GM23338 (cell line): Measurements from ENCODE around the gene RNF225. TPM values are rescaled to one million over a fixed set of nuclear protein-coding genes. Genes with fewer than 3 reads are reported as not detected.
A peak's percentile ranks its signal among the peaks of the same experiment; 100 is the strongest.

Experiments used
- ATAC-seq: fragments of 200-7000 bp; cut with Tn5 transposase; 3 replicates; pipeline ENCODE4 v1.9.1; 2020
- DNase-seq: peaks from one replicate; pipeline ENCODE4 v3.0.0-alpha.2; 2015; ENCODE audit warnings: low spot score
- H2AFZ ChIP-seq: fragments of 200-600 bp; sonication (generic); 2 replicates; pipeline ENCODE4 v1.8.0; 2016; ENCODE audit warnings: antibody characterized with exemption, mild to moderate bottlenecking, moderate library complexity
- H3F3A ChIP-seq: fragments of 200-600 bp; sonication (generic); replicated peaks from 2 replicates; pipeline ENCODE4 v1.8.0; 2017; ENCODE audit warnings: antibody characterized with exemption, mixed run types, low read depth
- H3K27ac ChIP-seq: fragments of 200-600 bp; sonication (generic); 2 replicates; pipeline ENCODE4 v1.6.1; 2016; ENCODE audit warnings: low read depth
- H3K27me3 ChIP-seq: fragments of 200-600 bp; sonication (generic); 2 replicates; pipeline ENCODE4 v1.8.0; 2016; ENCODE audit warnings: mild to moderate bottlenecking, mixed run types, moderate library complexity; ENCODE audit not compliant: insufficient read depth
- H3K36me3 ChIP-seq: fragments of 200-600 bp; sonication (generic); 2 replicates; pipeline ENCODE4 v1.8.0; 2016; ENCODE audit warnings: mild to moderate bottlenecking; ENCODE audit not compliant: insufficient read depth
- H3K4me1 ChIP-seq: fragments of 200-600 bp; sonication (generic); 2 replicates; pipeline ENCODE4 v1.8.0; 2016; ENCODE audit warnings: mild to moderate bottlenecking, moderate library complexity; ENCODE audit not compliant: insufficient read depth
- H3K4me2 ChIP-seq: fragments of 200-600 bp; sonication (generic); 2 replicates; pipeline ENCODE4 v1.7.1; 2017; ENCODE audit warnings: mixed run types
- H3K4me3 ChIP-seq: fragments of 200-600 bp; sonication (generic); 2 replicates; pipeline ENCODE4 v1.6.1; 2016; ENCODE audit warnings: mixed run types
- H3K79me2 ChIP-seq: fragments of 200-600 bp; sonication (generic); replicated peaks from 2 replicates; pipeline ENCODE4 v1.8.0; 2017; ENCODE audit warnings: mild to moderate bottlenecking; ENCODE audit not compliant: insufficient read depth
- H3K9me2 ChIP-seq: fragments of 200-600 bp; sonication (generic); 2 replicates; pipeline ENCODE4 v1.8.0; 2017; ENCODE audit not compliant: insufficient read depth
- H4K20me1 ChIP-seq: fragments of 200-600 bp; sonication (generic); replicated peaks from 2 replicates; pipeline ENCODE4 v1.8.0; 2017; ENCODE audit warnings: mild to moderate bottlenecking; ENCODE audit not compliant: insufficient read depth
- H3K27ac Mint-ChIP-seq: 2 replicates; pipeline ENCODE4 v1.8.0; 2020; ENCODE audit warnings: inconsistent platforms, mild to moderate bottlenecking, moderate library complexity, mixed read lengths
- H3K27me3 Mint-ChIP-seq: 3 replicates; pipeline ENCODE4 v1.8.0; 2022; ENCODE audit warnings: low read depth, mild to moderate bottlenecking, moderate library complexity, mixed read lengths, inconsistent platforms; ENCODE audit not compliant: insufficient read depth, poor library complexity
- H3K36me3 Mint-ChIP-seq: 3 replicates; pipeline ENCODE4 v1.8.0; 2021; ENCODE audit warnings: low read depth, mild to moderate bottlenecking, inconsistent platforms, moderate library complexity, mixed read lengths
- H3K4me1 Mint-ChIP-seq: 3 replicates; pipeline ENCODE4 v1.8.0; 2020; ENCODE audit warnings: mild to moderate bottlenecking, inconsistent platforms, mixed read lengths
- H3K4me3 Mint-ChIP-seq: 3 replicates; pipeline ENCODE4 v1.8.0; 2021; ENCODE audit warnings: moderate library complexity, mild to moderate bottlenecking, inconsistent platforms, mixed read lengths
- H3K9me3 Mint-ChIP-seq: 3 replicates; pipeline ENCODE4 v1.8.0; 2020; ENCODE audit warnings: moderate library complexity, mild to moderate bottlenecking, inconsistent platforms, mixed read lengths
- CREB1 ChIP-seq: fragments of 250-450 bp; sonication (Bioruptor Pico); IDR thresholded peaks from 2 replicates; pipeline ENCODE4 v1.5.0; 2020; ENCODE audit warnings: low read depth, mild to moderate bottlenecking, moderate library complexity
- EZH2 ChIP-seq: fragments of 200-600 bp; sonication (generic); IDR thresholded peaks from one replicate; pipeline ENCODE4 v1.8.0; 2017; ENCODE audit warnings: antibody characterized with exemption, mild to moderate bottlenecking, low read depth; ENCODE audit not compliant: unreplicated experiment
- EZH2phosphoT487 ChIP-seq: fragments of 200-600 bp; sonication (generic); IDR thresholded peaks from one replicate; pipeline ENCODE4 v1.8.1; 2018; ENCODE audit warnings: antibody characterized with exemption; ENCODE audit not compliant: unreplicated experiment
- JUNB ChIP-seq: IDR thresholded peaks from one replicate; pipeline ENCODE4 v1.6.1; 2016; ENCODE audit warnings: antibody characterized with exemption; ENCODE audit not compliant: unreplicated experiment
- NANOG ChIP-seq: IDR thresholded peaks from 2 replicates; pipeline ENCODE4 v1.6.1; 2016; ENCODE audit warnings: antibody characterized with exemption, borderline replicate concordance
- POLR2AphosphoS5 ChIP-seq: IDR thresholded peaks from 2 replicates; pipeline ENCODE4 v1.6.1; 2016; ENCODE audit warnings: antibody characterized with exemption, low read depth
- STAT1 ChIP-seq: IDR thresholded peaks from one replicate; pipeline ENCODE4 v1.6.1; 2016; ENCODE audit warnings: antibody characterized with exemption; ENCODE audit not compliant: unreplicated experiment
- ZNF114 ChIP-seq: fragments of 250-450 bp; sonication (Bioruptor Pico); IDR thresholded peaks from 2 replicates; pipeline ENCODE4 v1.5.0; 2020; ENCODE audit warnings: mild to moderate bottlenecking, moderate library complexity
- ZNF331 ChIP-seq: fragments of 250-450 bp; sonication (Bioruptor Pico); IDR thresholded peaks from 2 replicates; pipeline ENCODE4 v1.5.0; 2020; ENCODE audit warnings: low read depth, mild to moderate bottlenecking, moderate library complexity
- polyA plus RNA-seq: library from polyadenylated mRNA; unstranded; fragments of >200 nt; fragmentation: Nextera tagmentation; extraction: Ambion mirVana; gene quantifications from 2 replicates; pipeline ENCODE4 v1.2.1, GENCODE V29; 2016
- total RNA-seq: library from RNA; depleted of rRNA; stranded (reverse); fragments of >200 nt; shearing (Covaris generic); gene quantifications from 2 replicates; pipeline ENCODE4 v1.2.3, GENCODE V29; 2014
- TF ChIP-seq, protein P1 (sequence below), 2 experiments: fragments of 200-600 bp in 1 of 2; sonication (generic) in 1 of 2; conservative IDR thresholded peaks; 2 replicates each; pipeline versions ENCODE4 v1.5.1 to v1.6.1; 2016 to 2017; ENCODE audit warnings: antibody characterized with exemption in 2 of 2, low read depth in 2 of 2, mild to moderate bottlenecking in 2 of 2, moderate library complexity in 1 of 2
- TF ChIP-seq, protein P2 (sequence below): IDR thresholded peaks from 2 replicates; pipeline ENCODE4 v1.6.1; 2016; ENCODE audit warnings: antibody characterized with exemption
- TF ChIP-seq, protein P3 (sequence below): IDR thresholded peaks from one replicate; pipeline ENCODE4 v1.6.1; 2018; ENCODE audit warnings: antibody characterized with exemption; ENCODE audit not compliant: unreplicated experiment
- TF ChIP-seq, protein P4 (sequence below): fragments of 250-450 bp; sonication (Bioruptor Pico); IDR thresholded peaks from 2 replicates; pipeline ENCODE4 v1.5.0; 2020; ENCODE audit warnings: mild to moderate bottlenecking, moderate library complexity

The RNF225 gene
- total and polyA plus RNA-seq, 2 experiments from 2014 or later = 0.87 TPM; not detected in 1

DNA sequence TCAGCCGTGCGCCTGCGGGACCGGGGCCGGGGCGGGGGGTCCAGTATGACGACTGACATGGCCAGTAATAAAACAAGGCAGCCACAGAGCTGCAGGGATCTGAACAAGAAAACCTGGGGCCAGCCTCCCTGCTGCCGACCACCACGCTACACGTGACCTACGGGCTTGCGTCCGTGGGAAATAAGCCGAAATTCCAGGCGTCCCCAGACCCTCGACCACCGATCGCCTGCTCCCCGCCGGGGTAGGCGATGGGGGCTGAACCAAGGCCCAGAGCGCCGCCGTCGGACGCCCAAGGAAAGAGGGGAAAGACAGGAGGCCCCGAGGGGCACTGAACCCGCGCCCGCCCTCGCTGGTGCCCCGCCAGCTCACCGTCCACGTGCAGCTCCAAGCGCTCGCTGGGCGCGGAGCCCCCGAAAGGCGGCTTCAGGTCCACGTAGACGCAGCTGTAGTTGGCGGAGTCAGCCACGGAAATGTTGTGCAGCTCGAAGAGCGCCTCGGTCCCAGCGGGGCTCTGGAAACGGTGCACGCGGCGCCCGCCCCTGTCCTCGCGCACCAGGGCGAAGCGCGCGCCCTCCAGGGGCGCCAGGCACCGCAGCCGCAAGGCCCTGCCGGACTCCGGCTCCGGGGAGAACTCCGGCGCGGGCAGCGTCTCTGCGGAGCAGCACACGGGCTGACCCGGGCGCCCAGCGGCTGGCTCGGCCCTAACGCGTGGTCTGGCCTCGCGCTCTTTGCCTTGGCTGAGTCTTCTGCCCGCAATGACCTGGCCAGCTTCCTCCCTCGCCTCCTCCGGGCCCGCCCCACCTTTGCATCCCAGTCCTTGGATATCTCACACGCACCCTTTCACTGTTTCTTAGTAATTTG is 45.2 kb upstream of the RNF225 start:
- H3K4me3 Mint-ChIP-seq = no peak overlapping the region
- H3K27ac Mint-ChIP-seq = no peak overlapping the region
- TF ChIP-seq ZNF331 (CRISPR knock-in tag) (no peak), EZH2phosphoT487 (no peak), EZH2 (no peak), NANOG (no peak), STAT1 (no peak), JUNB (no peak), POLR2AphosphoS5 (no peak), ZNF114 (no peak), CREB1 (CRISPR knock-in tag) (no peak)
- TF ChIP-seq, protein P1, sequence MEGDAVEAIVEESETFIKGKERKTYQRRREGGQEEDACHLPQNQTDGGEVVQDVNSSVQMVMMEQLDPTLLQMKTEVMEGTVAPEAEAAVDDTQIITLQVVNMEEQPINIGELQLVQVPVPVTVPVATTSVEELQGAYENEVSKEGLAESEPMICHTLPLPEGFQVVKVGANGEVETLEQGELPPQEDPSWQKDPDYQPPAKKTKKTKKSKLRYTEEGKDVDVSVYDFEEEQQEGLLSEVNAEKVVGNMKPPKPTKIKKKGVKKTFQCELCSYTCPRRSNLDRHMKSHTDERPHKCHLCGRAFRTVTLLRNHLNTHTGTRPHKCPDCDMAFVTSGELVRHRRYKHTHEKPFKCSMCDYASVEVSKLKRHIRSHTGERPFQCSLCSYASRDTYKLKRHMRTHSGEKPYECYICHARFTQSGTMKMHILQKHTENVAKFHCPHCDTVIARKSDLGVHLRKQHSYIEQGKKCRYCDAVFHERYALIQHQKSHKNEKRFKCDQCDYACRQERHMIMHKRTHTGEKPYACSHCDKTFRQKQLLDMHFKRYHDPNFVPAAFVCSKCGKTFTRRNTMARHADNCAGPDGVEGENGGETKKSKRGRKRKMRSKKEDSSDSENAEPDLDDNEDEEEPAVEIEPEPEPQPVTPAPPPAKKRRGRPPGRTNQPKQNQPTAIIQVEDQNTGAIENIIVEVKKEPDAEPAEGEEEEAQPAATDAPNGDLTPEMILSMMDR (conservative IDR thresholded peaks at IDR 0.05; ENCODE audit: low read depth in 2 of 2) = no peak
- TF ChIP-seq, protein P2, sequence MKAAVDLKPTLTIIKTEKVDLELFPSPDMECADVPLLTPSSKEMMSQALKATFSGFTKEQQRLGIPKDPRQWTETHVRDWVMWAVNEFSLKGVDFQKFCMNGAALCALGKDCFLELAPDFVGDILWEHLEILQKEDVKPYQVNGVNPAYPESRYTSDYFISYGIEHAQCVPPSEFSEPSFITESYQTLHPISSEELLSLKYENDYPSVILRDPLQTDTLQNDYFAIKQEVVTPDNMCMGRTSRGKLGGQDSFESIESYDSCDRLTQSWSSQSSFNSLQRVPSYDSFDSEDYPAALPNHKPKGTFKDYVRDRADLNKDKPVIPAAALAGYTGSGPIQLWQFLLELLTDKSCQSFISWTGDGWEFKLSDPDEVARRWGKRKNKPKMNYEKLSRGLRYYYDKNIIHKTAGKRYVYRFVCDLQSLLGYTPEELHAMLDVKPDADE = no peak
- TF ChIP-seq, protein P3, sequence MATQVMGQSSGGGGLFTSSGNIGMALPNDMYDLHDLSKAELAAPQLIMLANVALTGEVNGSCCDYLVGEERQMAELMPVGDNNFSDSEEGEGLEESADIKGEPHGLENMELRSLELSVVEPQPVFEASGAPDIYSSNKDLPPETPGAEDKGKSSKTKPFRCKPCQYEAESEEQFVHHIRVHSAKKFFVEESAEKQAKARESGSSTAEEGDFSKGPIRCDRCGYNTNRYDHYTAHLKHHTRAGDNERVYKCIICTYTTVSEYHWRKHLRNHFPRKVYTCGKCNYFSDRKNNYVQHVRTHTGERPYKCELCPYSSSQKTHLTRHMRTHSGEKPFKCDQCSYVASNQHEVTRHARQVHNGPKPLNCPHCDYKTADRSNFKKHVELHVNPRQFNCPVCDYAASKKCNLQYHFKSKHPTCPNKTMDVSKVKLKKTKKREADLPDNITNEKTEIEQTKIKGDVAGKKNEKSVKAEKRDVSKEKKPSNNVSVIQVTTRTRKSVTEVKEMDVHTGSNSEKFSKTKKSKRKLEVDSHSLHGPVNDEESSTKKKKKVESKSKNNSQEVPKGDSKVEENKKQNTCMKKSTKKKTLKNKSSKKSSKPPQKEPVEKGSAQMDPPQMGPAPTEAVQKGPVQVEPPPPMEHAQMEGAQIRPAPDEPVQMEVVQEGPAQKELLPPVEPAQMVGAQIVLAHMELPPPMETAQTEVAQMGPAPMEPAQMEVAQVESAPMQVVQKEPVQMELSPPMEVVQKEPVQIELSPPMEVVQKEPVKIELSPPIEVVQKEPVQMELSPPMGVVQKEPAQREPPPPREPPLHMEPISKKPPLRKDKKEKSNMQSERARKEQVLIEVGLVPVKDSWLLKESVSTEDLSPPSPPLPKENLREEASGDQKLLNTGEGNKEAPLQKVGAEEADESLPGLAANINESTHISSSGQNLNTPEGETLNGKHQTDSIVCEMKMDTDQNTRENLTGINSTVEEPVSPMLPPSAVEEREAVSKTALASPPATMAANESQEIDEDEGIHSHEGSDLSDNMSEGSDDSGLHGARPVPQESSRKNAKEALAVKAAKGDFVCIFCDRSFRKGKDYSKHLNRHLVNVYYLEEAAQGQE = no peak
- TF ChIP-seq, protein P4, sequence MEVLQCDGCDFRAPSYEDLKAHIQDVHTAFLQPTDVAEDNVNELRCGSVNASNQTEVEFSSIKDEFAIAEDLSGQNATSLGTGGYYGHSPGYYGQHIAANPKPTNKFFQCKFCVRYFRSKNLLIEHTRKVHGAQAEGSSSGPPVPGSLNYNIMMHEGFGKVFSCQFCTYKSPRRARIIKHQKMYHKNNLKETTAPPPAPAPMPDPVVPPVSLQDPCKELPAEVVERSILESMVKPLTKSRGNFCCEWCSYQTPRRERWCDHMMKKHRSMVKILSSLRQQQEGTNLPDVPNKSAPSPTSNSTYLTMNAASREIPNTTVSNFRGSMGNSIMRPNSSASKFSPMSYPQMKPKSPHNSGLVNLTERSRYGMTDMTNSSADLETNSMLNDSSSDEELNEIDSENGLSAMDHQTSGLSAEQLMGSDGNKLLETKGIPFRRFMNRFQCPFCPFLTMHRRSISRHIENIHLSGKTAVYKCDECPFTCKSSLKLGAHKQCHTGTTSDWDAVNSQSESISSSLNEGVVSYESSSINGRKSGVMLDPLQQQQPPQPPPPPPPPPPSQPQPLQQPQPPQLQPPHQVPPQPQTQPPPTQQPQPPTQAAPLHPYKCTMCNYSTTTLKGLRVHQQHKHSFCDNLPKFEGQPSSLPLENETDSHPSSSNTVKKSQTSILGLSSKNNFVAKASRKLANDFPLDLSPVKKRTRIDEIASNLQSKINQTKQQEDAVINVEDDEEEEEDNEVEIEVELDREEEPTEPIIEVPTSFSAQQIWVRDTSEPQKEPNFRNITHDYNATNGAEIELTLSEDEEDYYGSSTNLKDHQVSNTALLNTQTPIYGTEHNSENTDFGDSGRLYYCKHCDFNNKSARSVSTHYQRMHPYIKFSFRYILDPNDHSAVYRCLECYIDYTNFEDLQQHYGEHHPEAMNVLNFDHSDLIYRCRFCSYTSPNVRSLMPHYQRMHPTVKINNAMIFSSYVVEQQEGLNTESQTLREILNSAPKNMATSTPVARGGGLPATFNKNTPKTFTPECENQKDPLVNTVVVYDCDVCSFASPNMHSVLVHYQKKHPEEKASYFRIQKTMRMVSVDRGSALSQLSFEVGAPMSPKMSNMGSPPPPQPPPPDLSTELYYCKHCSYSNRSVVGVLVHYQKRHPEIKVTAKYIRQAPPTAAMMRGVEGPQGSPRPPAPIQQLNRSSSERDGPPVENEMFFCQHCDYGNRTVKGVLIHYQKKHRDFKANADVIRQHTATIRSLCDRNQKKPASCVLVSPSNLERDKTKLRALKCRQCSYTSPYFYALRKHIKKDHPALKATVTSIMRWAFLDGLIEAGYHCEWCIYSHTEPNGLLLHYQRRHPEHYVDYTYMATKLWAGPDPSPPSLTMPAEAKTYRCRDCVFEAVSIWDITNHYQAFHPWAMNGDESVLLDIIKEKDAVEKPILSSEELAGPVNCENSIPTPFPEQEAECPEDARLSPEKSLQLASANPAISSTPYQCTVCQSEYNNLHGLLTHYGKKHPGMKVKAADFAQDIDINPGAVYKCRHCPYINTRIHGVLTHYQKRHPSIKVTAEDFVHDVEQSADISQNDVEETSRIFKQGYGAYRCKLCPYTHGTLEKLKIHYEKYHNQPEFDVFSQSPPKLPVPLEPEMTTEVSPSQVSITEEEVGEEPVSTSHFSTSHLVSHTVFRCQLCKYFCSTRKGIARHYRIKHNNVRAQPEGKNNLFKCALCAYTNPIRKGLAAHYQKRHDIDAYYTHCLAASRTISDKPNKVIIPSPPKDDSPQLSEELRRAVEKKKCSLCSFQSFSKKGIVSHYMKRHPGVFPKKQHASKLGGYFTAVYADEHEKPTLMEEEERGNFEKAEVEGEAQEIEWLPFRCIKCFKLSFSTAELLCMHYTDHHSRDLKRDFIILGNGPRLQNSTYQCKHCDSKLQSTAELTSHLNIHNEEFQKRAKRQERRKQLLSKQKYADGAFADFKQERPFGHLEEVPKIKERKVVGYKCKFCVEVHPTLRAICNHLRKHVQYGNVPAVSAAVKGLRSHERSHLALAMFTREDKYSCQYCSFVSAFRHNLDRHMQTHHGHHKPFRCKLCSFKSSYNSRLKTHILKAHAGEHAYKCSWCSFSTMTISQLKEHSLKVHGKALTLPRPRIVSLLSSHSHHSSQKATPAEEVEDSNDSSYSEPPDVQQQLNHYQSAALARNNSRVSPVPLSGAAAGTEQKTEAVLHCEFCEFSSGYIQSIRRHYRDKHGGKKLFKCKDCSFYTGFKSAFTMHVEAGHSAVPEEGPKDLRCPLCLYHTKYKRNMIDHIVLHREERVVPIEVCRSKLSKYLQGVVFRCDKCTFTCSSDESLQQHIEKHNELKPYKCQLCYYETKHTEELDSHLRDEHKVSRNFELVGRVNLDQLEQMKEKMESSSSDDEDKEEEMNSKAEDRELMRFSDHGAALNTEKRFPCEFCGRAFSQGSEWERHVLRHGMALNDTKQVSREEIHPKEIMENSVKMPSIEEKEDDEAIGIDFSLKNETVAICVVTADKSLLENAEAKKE = no peak
- Histone ChIP-seq H3K79me2 (no peaks in the 10 kb centered on the region), H3F3A (peaks cover 4% of the 10 kb centered on the region), H3K27ac (no peak overlapping the region), H3K4me3 (no peak overlapping the region), H3K9me2 (no peaks in the 10 kb centered on the region), H2AFZ (no peak overlapping the region), H3K36me3 (no peaks in the 10 kb centered on the region), H3K4me2 (no peak overlapping the region; the same call in 1 of the 2 replicates), H3K27me3 (peaks cover 46% of the 10 kb centered on the region), H4K20me1 (no peaks in the 10 kb centered on the region; the same call in 1 of the 2 replicates), H3K4me1 (no peaks in the 10 kb centered on the region)
- H3K9me3 Mint-ChIP-seq = no peaks in the 10 kb centered on the region
- H3K4me1 Mint-ChIP-seq = peaks cover 3% of the 10 kb centered on the region; the same call in 2 of the 3 replicates
- peak; percentile 53 for ATAC-seq
- H3K27me3 Mint-ChIP-seq = peaks cover 22% of the 10 kb centered on the region
- H3K36me3 Mint-ChIP-seq = no peaks in the 10 kb centered on the region; the same call in 2 of the 3 replicates
- DNase-seq = peak; percentile 53
